GM10248 (cell line): Measurements from ENCODE around the gene PPARD.

Experiments
- CTCF ChIA-PET: fragments of 300-600 bp; sonication (Branson Sonifier 250); formaldehyde crosslinking; extraction: SDS; loops from one replicate; lab custom pipeline; 2021; ENCODE audit warnings: antibody characterized with exemption; lab: Yijun Ruan, JAX
- POLR2A ChIA-PET: fragments of 350-650 bp; sonication (Branson Sonifier 250); formaldehyde crosslinking; extraction: SDS; loops from one replicate; lab custom pipeline; 2020; ENCODE audit warnings: antibody characterized with exemption; lab: Yijun Ruan, JAX
- DNase-seq: peaks from one replicate; pipeline ENCODE4 v3.0.0; 2012; ENCODE audit errors: extremely low spot score
- TF ChIP-seq, protein P1 (sequence below): IDR thresholded peaks from 2 replicates; pipeline ENCODE4 v1.5.1; 2012; ENCODE audit warnings: mild to moderate bottlenecking, low read depth; ENCODE audit errors: extremely low read depth, missing control alignments, control extremely low read depth

PPARD gene

DNA sequence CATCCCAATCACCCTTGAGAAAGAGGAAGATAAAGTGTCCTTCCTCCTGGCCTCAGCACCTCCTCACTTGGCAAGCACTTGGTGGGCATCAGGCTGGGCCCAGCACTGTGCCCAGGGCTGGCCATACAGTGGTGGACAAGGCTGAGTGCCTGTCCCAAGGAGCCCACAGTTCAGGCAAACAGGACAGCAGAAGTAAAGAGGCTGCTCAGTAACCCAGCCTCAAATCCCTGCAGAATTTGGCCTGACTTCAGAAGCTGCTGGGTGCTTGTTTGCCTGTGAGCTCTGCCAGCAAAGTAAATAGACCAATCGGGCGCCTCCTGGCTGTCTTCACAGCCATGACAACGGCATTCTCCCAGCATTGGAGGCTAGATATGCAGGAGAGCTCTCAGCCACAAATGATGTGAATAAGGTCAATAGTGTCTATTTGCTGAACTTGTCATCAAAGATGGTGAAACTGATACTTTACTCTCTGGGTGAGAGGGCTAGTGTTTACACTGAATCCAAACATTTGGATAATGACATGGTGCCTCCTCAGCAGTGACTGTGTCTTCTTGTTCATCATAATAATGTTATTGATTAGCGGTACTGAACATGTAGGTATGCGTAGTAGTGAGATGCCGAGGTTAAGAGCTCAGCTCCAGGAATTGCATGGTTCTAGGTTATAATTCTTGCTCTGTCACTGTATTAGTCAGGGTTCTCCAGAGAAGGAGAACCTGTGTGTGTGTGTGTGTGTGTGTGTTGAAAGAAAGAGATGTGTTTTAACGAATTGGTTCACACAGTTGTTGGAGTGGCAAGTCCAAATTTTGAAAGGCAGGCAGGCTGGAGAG, 72.9 kb downstream of the PPARD start:
- CTCF ChIA-PET: interaction anchor here (0.9 to 2.0 kb wide), 10 partner anchors 9 to 118 kb away, joined by 3 to 8 read pairs (median 4); partner anchors contain the start of gene DEF6
- TF ChIP-seq, protein P1, sequence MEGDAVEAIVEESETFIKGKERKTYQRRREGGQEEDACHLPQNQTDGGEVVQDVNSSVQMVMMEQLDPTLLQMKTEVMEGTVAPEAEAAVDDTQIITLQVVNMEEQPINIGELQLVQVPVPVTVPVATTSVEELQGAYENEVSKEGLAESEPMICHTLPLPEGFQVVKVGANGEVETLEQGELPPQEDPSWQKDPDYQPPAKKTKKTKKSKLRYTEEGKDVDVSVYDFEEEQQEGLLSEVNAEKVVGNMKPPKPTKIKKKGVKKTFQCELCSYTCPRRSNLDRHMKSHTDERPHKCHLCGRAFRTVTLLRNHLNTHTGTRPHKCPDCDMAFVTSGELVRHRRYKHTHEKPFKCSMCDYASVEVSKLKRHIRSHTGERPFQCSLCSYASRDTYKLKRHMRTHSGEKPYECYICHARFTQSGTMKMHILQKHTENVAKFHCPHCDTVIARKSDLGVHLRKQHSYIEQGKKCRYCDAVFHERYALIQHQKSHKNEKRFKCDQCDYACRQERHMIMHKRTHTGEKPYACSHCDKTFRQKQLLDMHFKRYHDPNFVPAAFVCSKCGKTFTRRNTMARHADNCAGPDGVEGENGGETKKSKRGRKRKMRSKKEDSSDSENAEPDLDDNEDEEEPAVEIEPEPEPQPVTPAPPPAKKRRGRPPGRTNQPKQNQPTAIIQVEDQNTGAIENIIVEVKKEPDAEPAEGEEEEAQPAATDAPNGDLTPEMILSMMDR: peak; percentile 34
- POLR2A ChIA-PET: interaction anchor here (1.0 kb wide), 1 partner anchor 13 kb away, joined by 10 read pairs; no protein-coding TSS in a partner anchor
- DNase-seq: no peak

- ChIA-PET POLR2A (no interaction called here), CTCF (interaction anchor here (1.3 to 3.4 kb wide), 4 partner anchors 10 to 122 kb away, joined by 3 to 15 read pairs (median 4); no protein-coding TSS in a partner anchor)
- TF ChIP-seq, protein P1: no peak
- no peak for DNase-seq
Observed at GRCh38 chr6:35417979-35418661, 75.8 kb downstream of the PPARD start.

- no peak for DNase-seq
- CTCF ChIA-PET: interaction anchor here (0.8 to 3.4 kb wide), 6 partner anchors 11 to 123 kb away, joined by 3 to 15 read pairs (median 6); partner anchors contain the start of gene PPARD
- POLR2A ChIA-PET: interaction anchor here (0.7 kb wide), 1 partner anchor 48 kb away, joined by 3 read pairs; no protein-coding TSS in a partner anchor
- TF ChIP-seq, protein P1: no peak
Observed at GRCh38 chr6:35419417-35419816, 77.1 kb downstream of the PPARD start.

DNA sequence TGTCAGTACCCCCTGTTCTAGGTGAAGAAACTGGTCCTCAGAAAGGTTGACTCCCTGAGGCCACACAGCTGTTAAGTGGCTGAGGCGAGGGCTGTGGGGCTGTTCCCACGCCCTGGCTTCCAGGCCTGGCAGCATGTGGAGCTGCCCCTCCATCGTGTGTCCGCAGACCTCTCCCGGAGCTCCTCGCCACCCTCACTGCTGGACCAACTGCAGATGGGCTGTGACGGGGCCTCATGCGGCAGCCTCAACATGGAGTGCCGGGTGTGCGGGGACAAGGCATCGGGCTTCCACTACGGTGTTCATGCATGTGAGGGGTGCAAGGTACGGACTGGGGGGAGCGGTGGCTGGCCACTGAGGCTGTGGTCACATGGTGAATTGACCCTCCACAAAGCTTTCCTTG, 77.6 kb downstream of the PPARD start:
- ChIA-PET POLR2A (no interaction called here), CTCF (interaction anchor here (0.8 to 3.4 kb wide), 6 partner anchors 11 to 92 kb away, joined by 3 to 15 read pairs (median 6); partner anchors contain the start of gene PPARD)
- no peak for DNase-seq
- TF ChIP-seq, protein P1: no peak

DNA sequence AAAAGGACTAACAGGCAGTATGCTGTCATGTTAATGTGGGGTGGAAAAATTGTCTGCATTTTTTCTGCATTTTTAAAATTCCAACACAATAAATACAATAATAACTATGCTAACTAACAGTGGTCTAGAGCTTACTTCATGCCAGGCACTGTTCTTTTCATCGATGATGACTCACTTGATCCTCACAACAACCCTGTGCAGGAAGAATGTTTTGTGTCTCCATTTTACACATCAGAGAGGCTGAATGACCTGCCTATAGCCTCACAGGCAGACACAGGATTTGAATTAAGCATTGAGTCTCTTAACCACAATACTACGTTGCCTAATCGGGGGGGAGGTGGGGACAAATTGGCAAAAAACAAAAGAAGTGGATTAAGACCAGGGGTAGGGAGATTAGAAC, 82.9 kb downstream of the PPARD start:
- CTCF ChIA-PET: interaction anchor here (2.3 kb wide), 1 partner anchor 22 kb away, joined by 7 read pairs; no protein-coding TSS in a partner anchor
- TF ChIP-seq, protein P1: no peak
- DNase-seq: no peak
- POLR2A ChIA-PET: no interaction called here

DNA sequence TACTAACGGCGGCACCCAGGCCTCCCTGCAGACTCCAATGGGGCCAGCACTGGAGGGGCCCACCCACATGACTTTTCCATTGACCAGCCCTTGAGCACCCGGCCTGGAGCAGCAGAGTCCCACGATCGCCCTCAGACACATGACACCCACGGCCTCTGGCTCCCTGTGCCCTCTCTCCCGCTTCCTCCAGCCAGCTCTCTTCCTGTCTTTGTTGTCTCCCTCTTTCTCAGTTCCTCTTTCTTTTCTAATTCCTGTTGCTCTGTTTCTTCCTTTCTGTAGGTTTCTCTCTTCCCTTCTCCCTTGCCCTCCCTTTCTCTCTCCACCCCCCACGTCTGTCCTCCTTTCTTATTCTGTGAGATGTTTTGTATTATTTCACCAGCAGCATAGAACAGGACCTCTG, 83.7 kb downstream of the PPARD start:
- CTCF ChIA-PET: interaction anchor here (1.5 to 2.3 kb wide), 2 partner anchors 21 to 129 kb away, joined by 3 to 7 read pairs; partner anchors contain the start of gene DEF6
- POLR2A ChIA-PET: no interaction called here
- DNase-seq: no peak
- TF ChIP-seq, protein P1: no peak
